ENCODE data around the gene RSU1. TPM values are rescaled to one million over a fixed set of nuclear protein-coding genes. Genes with fewer than 3 reads are reported as not detected.

Gene RSU1
- total and polyA plus RNA-seq, 2 of the 13 experiments (the other 11 are each of a cell fraction or from before 2014, with no cell fraction given) = 32.3 to 35.1 TPM

DNA sequence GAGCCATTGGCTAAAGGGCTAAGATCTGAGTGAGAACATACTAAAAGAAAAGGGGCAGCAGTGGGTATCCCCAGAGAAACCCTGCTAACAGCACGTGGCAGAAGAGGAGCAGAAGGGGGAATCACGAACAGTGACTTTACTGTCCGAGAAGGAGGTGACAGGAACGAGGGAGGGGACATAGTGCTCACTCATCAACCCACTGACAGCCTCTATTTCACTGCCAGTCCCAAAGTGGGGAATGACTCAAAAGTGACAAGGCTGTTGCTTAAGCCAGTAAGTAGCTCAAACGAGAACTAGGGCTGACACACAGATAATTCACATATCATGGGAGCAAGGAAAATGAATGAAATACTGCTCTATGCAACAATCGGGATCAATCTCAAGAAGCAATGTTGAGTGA lies 92.7 kb downstream of the RSU1 start:
- Histone ChIP-seq H3K27me3 (ENCODE audit: control insufficient read depth in 1 of 2, insufficient read depth in 2 of 2, low read length in 2 of 2) (no peaks in the 10 kb centered on the region), H3K4me1 (ENCODE audit: insufficient read depth, low read length) (no peaks in the 10 kb centered on the region), H3K9ac (ENCODE audit: insufficient read depth, low read depth, low read length) (no peak overlapping the region), H3K9me3 (ENCODE audit: low read length) (no peaks in the 10 kb centered on the region), H3K36me3 (replicated peaks in 1 of 2; ENCODE audit: control insufficient read depth in 1 of 2, insufficient read depth in 2 of 2, low read length in 2 of 2) (no peaks in the 10 kb centered on the region), H3K4me3 (replicated peaks in 1 of 3; ENCODE audit: insufficient read depth in 1 of 3, low read depth in 2 of 3, low read length in 3 of 3) (no peak overlapping the region), H3K4me2 (ENCODE audit: low read depth, low read length) (no peak overlapping the region), H3K27ac (ENCODE audit: extremely low read length, insufficient read depth, low read length) (no peak overlapping the region), H3K79me2 (ENCODE audit: insufficient read depth, low read length) (no peaks in the 10 kb centered on the region), H2AFZ (ENCODE audit: low read length) (no peak overlapping the region), H4K20me1 (ENCODE audit: insufficient read depth, low read length) (no peaks in the 10 kb centered on the region)
- TF ChIP-seq ZNF337 (CRISPR knock-in tag; IDR thresholded peaks at IDR 0.05; ENCODE audit: borderline replicate concordance, low read depth) = no peak
- no peak for TF ChIP-seq NCOA2 (CRISPR knock-in tag; IDR thresholded peaks at IDR 0.05)
- TF ChIP-seq ZNF101 (CRISPR knock-in tag; IDR thresholded peaks at IDR 0.05; ENCODE audit: borderline replicate concordance, low read depth) = no peak
- no peak for TF ChIP-seq ZNF781 (CRISPR knock-in tag; IDR thresholded peaks at IDR 0.05; ENCODE audit: borderline replicate concordance, not compliant biosample characterization)
- no peak for TF ChIP-seq CBX1 (IDR thresholded peaks at IDR 0.05; ENCODE audit: low read depth)
- no peak for TF ChIP-seq GPN1 (CRISPR knock-in tag; IDR thresholded peaks at IDR 0.05; ENCODE audit: borderline replicate concordance)
- TF ChIP-seq TCF12 (IDR thresholded peaks at IDR 0.05) = no peak
- TF ChIP-seq TCF12 (CRISPR knock-in tag; IDR thresholded peaks at IDR 0.05) = no peak
- no peak for TF ChIP-seq MIER2 (CRISPR knock-in tag; IDR thresholded peaks at IDR 0.05)
- TF ChIP-seq ZNF660 (CRISPR knock-in tag; IDR thresholded peaks at IDR 0.05; ENCODE audit: borderline replicate concordance, low read depth) = no peak
- no peak for TF ChIP-seq SIX1 (CRISPR knock-in tag; IDR thresholded peaks at IDR 0.05; ENCODE audit: borderline replicate concordance)
- TF ChIP-seq PRMT3 (CRISPR knock-in tag; IDR thresholded peaks at IDR 0.05; ENCODE audit: borderline replicate concordance, low read depth) = no peak
- ChIA-PET POLR2A (no interaction called here), CTCF (ENCODE audit: low intra/inter-chr PET ratio, low total read pairs) (no interaction called here)
- no TSS peak for BruUV-seq (replicated peaks)
- WGBS (ENCODE audit: low lambda C conversion rate) = 83% methylated on average over 6 of the region's 6 CpGs
- intact Hi-C loops (cut with micrococcal nuclease; ENCODE audit: unreplicated experiment) = no loop called here
- DNase-seq (ENCODE audit: low spot score) (no peak), FAIRE-seq (no peak), ATAC-seq (no peak)
- in situ Hi-C loops (cut with HindIII; ENCODE audit: extremely low pct_ligation_motif_present, low pct_unique_long_range_greater_than_20kb) = no loop called here

Measured in HepG2 (cell line).